Activated CD8-positive, alpha-beta memory T cell treated with anti-CD3 and anti-CD28 coated beads, Interleukin-2, amount 50 U/mL, for 4 hours (primary cell): Measurements from ENCODE around the gene ADA.
"Not testable (repeated sequence)": the region's sequence is repeated elsewhere in the genome, so short reads cannot be mapped to it uniquely, and the experiment has no call there.

Experiments used
- DNase-seq: peaks from one replicate; pipeline ENCODE4 v3.0.0-alpha.2; 2020

Gene ADA

GRCh38 chr20:44597930-44598329, 53.6 kb downstream of the ADA start:
- DNase-seq: no peak

- no peak for DNase-seq
Measured at GRCh38 chr20:44597516-44597915, 54.0 kb downstream of the ADA start.

- no peak for DNase-seq
Measured at GRCh38 chr20:44596876-44597275, 54.6 kb downstream of the ADA start.

GRCh38 chr20:44596010-44596409, 55.5 kb downstream of the ADA start:
- no peak for DNase-seq

GRCh38 chr20:44594730-44595129, 56.8 kb downstream of the ADA start:
- no peak for DNase-seq

- DNase-seq: no peak
Measured at GRCh38 chr20:44593751-44594150, 57.7 kb downstream of the ADA start.

- DNase-seq: no peak
Measured at GRCh38 chr20:44592366-44592765, 59.1 kb downstream of the ADA start.

GRCh38 chr20:44590980-44591778, 60.3 kb downstream of the ADA start:
- no peak for DNase-seq

GRCh38 chr20:44589537-44589936, 62.0 kb downstream of the ADA start:
- no peak for DNase-seq

- not testable (repeated sequence) for DNase-seq
Measured at GRCh38 chr20:44588321-44588720, 63.2 kb downstream of the ADA start.

GRCh38 chr20:44587035-44587980, 64.2 kb downstream of the ADA start:
- DNase-seq: no peak

- no peak for DNase-seq
Measured at GRCh38 chr20:44586289-44586911, 65.1 kb downstream of the ADA start.

GRCh38 chr20:44585057-44585963, 66.2 kb downstream of the ADA start:
- DNase-seq: no peak

- DNase-seq: no peak
Measured at GRCh38 chr20:44584162-44584561, 67.3 kb downstream of the ADA start.

- DNase-seq: no peak
Measured at GRCh38 chr20:44583157-44583556, 68.3 kb downstream of the ADA start.

- DNase-seq: no peak
Measured at GRCh38 chr20:44582311-44583025, 69.0 kb downstream of the ADA start, which contains the start of gene PKIG. Gene PKIG (plus strand): TSS chr20:44582579. CDS start chr20:44614557, 31,978 bp downstream.

- DNase-seq: no peak
Measured at GRCh38 chr20:44581515-44581914, 70.0 kb downstream of the ADA start.

- no peak for DNase-seq
Measured at GRCh38 chr20:44580581-44581268, 70.8 kb downstream of the ADA start.

- DNase-seq: no peak
Measured at GRCh38 chr20:44579313-44580081, 72.0 kb downstream of the ADA start.

- no peak for DNase-seq
Measured at GRCh38 chr20:44576297-44576696, 75.2 kb downstream of the ADA start.
